IPS-18a (cell line): Measurements from ENCODE around the gene ADGRA1.

ENCODE experiments used
- H3K27ac ChIP-seq: one replicate; pipeline ENCODE4 v1.5.1; 2013; ENCODE audit warnings: low read length
- H3K27me3 ChIP-seq: one replicate; pipeline ENCODE4 v1.6.1; 2013; ENCODE audit warnings: mild to moderate bottlenecking, low read length; ENCODE audit not compliant: control insufficient read depth, insufficient read depth
- H3K36me3 ChIP-seq: one replicate; pipeline ENCODE4 v1.6.1; 2013; ENCODE audit warnings: low read depth, low read length; ENCODE audit not compliant: control insufficient read depth
- H3K4me1 ChIP-seq: one replicate; pipeline ENCODE4 v1.6.1; 2013; ENCODE audit warnings: low read depth, low read length; ENCODE audit not compliant: control insufficient read depth
- H3K4me3 ChIP-seq: one replicate; pipeline ENCODE4 v1.5.1; 2013; ENCODE audit warnings: low read length
- H3K9ac ChIP-seq: one replicate; pipeline ENCODE4 v1.6.1; 2013; ENCODE audit warnings: mild to moderate bottlenecking, low read length, moderate library complexity
- H3K9me3 ChIP-seq: one replicate; pipeline ENCODE4 v1.6.1; 2013; ENCODE audit warnings: low read depth, low read length; ENCODE audit not compliant: control insufficient read depth

ADGRA1 gene

GRCh38 chr10:133100186-133100585 is 12.5 kb downstream of the ADGRA1 start:
- Histone ChIP-seq H3K4me3 (no peak overlapping the region), H3K36me3 (no peaks in the 10 kb centered on the region), H3K4me1 (peaks cover 16% of the 10 kb centered on the region), H3K27ac (no peak overlapping the region), H3K27me3 (peaks cover 10% of the 10 kb centered on the region), H3K9ac (no peak overlapping the region), H3K9me3 (no peaks in the 10 kb centered on the region)

GRCh38 chr10:133100706-133101415 is 13.1 kb downstream of the ADGRA1 start:
- Histone ChIP-seq H3K4me3 (peak overlapping the region; percentile 37), H3K27ac (no peak overlapping the region), H3K9ac (no peak overlapping the region), H3K27me3 (peaks cover 10% of the 10 kb centered on the region), H3K9me3 (no peaks in the 10 kb centered on the region), H3K36me3 (no peaks in the 10 kb centered on the region), H3K4me1 (peaks cover 16% of the 10 kb centered on the region)

GRCh38 chr10:133101416-133101810 is 13.7 kb downstream of the ADGRA1 start:
- Histone ChIP-seq H3K4me3 (peak overlapping the region; percentile 37), H3K4me1 (peaks cover 16% of the 10 kb centered on the region)

GRCh38 chr10:133102415-133103095 is 14.8 kb downstream of the ADGRA1 start:
- Histone ChIP-seq H3K27ac (no peak overlapping the region), H3K27me3 (peaks cover 10% of the 10 kb centered on the region), H3K4me3 (no peak overlapping the region), H3K9me3 (peaks cover under 1% of the 10 kb centered on the region), H3K4me1 (peaks cover 16% of the 10 kb centered on the region), H3K9ac (no peak overlapping the region), H3K36me3 (no peaks in the 10 kb centered on the region)

More at GRCh38 chr10:133101416-133101810, 13.7 kb downstream of the ADGRA1 start:
- Histone ChIP-seq H3K9me3 (no peaks in the 10 kb centered on the region), H3K36me3 (no peaks in the 10 kb centered on the region), H3K27ac (no peak overlapping the region), H3K9ac (no peak overlapping the region), H3K27me3 (peaks cover 10% of the 10 kb centered on the region)

GRCh38 chr10:133103311-133103910 is 15.7 kb downstream of the ADGRA1 start:
- H3K4me3 ChIP-seq = no peak overlapping the region
- no peak overlapping the region for H3K9ac ChIP-seq
- H3K36me3 ChIP-seq = no peaks in the 10 kb centered on the region
- peaks cover 10% of the 10 kb centered on the region for H3K27me3 ChIP-seq
- H3K9me3 ChIP-seq = peaks cover 5% of the 10 kb centered on the region
- H3K27ac ChIP-seq = no peak overlapping the region
- H3K4me1 ChIP-seq = peaks cover 16% of the 10 kb centered on the region

- Histone ChIP-seq H3K4me1 (peaks cover 16% of the 10 kb centered on the region), H3K27me3 (peaks cover 10% of the 10 kb centered on the region), H3K9ac (no peak overlapping the region), H3K9me3 (peaks cover 5% of the 10 kb centered on the region), H3K36me3 (no peaks in the 10 kb centered on the region), H3K4me3 (no peak overlapping the region), H3K27ac (no peak overlapping the region)
Observed at GRCh38 chr10:133104068-133104962, 16.6 kb downstream of the ADGRA1 start.

GRCh38 chr10:133104963-133105640 is 17.4 kb downstream of the ADGRA1 start:
- Histone ChIP-seq H3K9me3 (peaks cover 5% of the 10 kb centered on the region), H3K36me3 (no peaks in the 10 kb centered on the region), H3K4me3 (no peak overlapping the region), H3K27ac (no peak overlapping the region), H3K4me1 (peaks cover 16% of the 10 kb centered on the region), H3K9ac (no peak overlapping the region), H3K27me3 (peaks cover 10% of the 10 kb centered on the region)

GRCh38 chr10:133105686-133106390 is 18.1 kb downstream of the ADGRA1 start:
- Histone ChIP-seq H3K27ac (no peak overlapping the region), H3K4me3 (no peak overlapping the region), H3K4me1 (peaks cover 12% of the 10 kb centered on the region), H3K9me3 (peaks cover 5% of the 10 kb centered on the region), H3K36me3 (no peaks in the 10 kb centered on the region), H3K27me3 (peaks cover 10% of the 10 kb centered on the region), H3K9ac (no peak overlapping the region)

GRCh38 chr10:133106516-133106915 is 18.8 kb downstream of the ADGRA1 start:
- Histone ChIP-seq H3K9ac (no peak overlapping the region), H3K4me3 (no peak overlapping the region), H3K36me3 (no peaks in the 10 kb centered on the region), H3K4me1 (peaks cover 9% of the 10 kb centered on the region), H3K27ac (no peak overlapping the region), H3K27me3 (peaks cover 10% of the 10 kb centered on the region), H3K9me3 (peaks cover 5% of the 10 kb centered on the region)

GRCh38 chr10:133107442-133107841 is 19.7 kb downstream of the ADGRA1 start:
- H3K27ac ChIP-seq = no peak overlapping the region
- no peaks in the 10 kb centered on the region for H3K4me1 ChIP-seq
- no peaks in the 10 kb centered on the region for H3K36me3 ChIP-seq
- no peak overlapping the region for H3K9ac ChIP-seq
- H3K4me3 ChIP-seq = no peak overlapping the region
- H3K27me3 ChIP-seq = peaks cover under 1% of the 10 kb centered on the region
- peaks cover 5% of the 10 kb centered on the region for H3K9me3 ChIP-seq
